ENCODE results near the gene NSDHL.

NSDHL gene

GRCh38 chrX:152844256-152844655, 13.4 kb downstream of the NSDHL start:
- no peak for DNase-seq (ENCODE audit: low spot score)

GRCh38 chrX:152845618-152846240, 14.9 kb downstream of the NSDHL start:
- no peak for DNase-seq (ENCODE audit: low spot score)

- DNase-seq (ENCODE audit: low spot score), result no peak
Measured at GRCh38 chrX:152847281-152847680, 16.4 kb downstream of the NSDHL start.

- DNase-seq (ENCODE audit: low spot score), result no peak
Measured at GRCh38 chrX:152850465-152850864, 19.6 kb downstream of the NSDHL start.

- no peak for DNase-seq (ENCODE audit: low spot score)
Measured at GRCh38 chrX:152853986-152854385, 23.1 kb downstream of the NSDHL start.

- no peak for DNase-seq (ENCODE audit: low spot score)
Measured at GRCh38 chrX:152861116-152861515, 30.3 kb downstream of the NSDHL start.

GRCh38 chrX:152861826-152862225, 31.0 kb downstream of the NSDHL start:
- no peak for DNase-seq (ENCODE audit: low spot score)

DNA sequence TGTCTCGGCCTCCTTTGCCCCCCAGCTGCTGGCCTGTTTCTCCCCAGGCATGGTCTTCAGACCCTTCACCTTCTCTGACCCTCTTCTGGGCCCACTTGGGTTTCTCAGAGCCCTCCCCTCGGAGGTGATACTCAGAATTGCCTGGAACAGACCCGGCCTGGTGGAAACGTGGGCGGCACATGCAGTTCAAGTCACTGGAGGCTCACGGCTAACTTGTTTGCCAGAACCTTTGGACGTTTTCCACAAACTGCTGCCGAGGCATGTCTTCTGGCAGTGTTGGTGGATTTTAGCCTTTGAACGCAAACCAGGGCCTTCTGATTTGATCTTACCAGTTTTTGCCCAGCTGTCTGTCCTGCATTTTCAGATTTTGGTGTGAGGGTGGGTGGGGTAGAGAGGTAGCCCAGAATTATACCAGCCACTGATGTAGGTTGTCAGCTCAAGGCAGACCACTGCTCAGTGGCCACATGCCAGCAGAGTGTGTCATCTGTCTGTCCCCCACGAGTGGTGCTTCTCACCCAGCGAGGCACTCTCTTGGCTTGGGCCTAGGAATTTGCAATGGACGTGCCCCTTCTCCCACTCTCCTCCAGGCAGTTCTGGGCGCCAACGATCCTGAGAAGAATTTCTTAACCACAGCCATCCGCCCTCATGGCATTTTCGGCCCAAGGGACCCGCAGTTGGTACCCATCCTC, 34.5 kb downstream of the NSDHL start:
- DNase-seq (ENCODE audit: low spot score), result no peak

DNA sequence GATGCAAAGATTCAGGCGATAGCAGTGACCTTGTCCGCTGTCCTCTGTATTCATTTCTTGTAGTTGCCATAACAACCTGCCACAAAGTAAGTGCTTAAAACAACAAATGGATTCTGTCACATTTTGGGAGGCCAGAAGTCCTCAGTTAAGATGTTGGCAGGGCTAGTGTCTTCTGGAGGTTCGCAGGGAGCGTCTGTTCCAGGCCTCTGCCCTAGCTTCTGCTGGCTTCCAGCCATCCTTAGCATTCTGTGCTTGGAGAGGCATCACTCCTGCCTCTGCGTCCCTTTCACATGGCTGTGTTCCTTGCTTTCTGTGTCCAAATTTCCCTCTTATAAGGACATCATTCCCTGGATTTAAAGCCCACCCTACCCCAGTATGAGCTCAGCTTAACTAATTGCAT, 35.5 kb downstream of the NSDHL start:
- no peak for DNase-seq (ENCODE audit: low spot score)

GRCh38 chrX:152869972-152870371, 39.1 kb downstream of the NSDHL start:
- DNase-seq (ENCODE audit: low spot score), result no peak

GRCh38 chrX:152871260-152871659, 40.4 kb downstream of the NSDHL start:
- DNase-seq (ENCODE audit: low spot score), result no peak

GRCh38 chrX:152872522-152872921, 41.7 kb downstream of the NSDHL start:
- no peak for DNase-seq (ENCODE audit: low spot score)

DNA sequence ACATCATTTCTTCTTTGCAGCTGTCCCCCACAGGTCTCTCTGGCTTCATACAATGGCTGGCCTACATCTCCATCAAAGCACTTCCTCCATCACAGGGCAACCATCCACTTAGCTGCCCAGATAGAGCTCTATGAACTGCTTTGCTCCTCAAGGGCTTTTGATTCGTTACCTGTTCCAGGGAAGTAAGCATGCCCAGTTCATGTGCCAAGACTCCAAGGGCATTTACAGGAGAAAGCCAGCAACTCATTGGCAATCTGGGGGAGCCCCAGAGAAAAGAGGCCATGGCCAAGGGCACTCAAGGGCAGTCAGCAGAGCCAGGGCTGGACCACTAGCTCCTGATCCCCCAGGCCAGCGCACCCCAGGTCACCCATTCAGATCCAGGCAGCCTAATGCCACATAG, 42.5 kb downstream of the NSDHL start:
- DNase-seq (ENCODE audit: low spot score), result no peak

DNA sequence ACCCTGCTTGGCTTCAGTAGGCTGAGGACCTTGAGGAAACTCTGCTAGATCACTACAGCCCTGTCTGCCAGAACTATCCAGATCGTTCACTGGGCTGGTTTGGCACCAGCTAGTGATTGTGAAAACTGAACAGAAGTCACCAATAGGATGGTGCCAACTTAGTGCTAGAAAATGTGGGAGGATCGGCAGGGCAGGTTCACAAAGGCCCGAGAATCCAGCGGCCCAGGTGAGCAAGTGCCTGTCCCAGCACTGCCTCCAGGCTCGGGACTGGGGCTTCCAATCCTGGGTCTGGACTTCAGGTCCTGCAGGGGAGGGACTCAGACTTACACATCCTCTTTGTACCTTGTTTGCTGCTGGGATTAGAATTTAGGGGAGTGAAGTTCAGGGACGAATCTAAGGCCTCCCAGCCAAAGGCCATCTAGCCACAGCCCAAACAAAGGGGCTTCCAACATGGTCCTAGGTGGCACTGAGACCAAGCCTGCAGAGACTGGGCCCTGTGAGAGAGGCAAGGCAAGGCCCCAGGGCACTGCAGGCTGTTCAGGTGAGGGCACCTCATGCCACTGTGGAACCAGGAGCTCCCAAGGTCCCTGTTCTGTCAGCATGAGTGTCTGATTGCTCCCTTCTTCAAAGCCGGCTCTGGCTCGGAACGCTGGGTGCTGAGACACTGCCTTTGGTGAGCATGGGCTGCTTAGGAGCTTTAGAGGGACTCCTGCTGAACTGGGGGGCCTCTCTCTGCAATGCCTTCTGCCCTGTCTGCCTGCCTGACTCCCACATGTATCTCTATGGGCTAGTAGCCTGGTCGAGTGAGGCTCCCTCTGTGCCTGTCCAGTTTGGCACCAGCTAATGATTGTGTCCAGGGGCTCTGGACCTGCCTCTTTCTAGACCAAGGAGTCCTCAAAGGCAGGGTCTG, 46.3 kb downstream of the NSDHL start:
- DNase-seq (ENCODE audit: low spot score), result no peak

GRCh38 chrX:152878976-152879755, 48.3 kb downstream of the NSDHL start:
- no peak for DNase-seq (ENCODE audit: low spot score)

GRCh38 chrX:152881289-152881688, 50.4 kb downstream of the NSDHL start:
- no peak for DNase-seq (ENCODE audit: low spot score)

GRCh38 chrX:152884171-152884570, 53.3 kb downstream of the NSDHL start:
- DNase-seq (ENCODE audit: low spot score), result no peak

- no peak for DNase-seq (ENCODE audit: low spot score)
Measured at GRCh38 chrX:152886716-152887115, 55.9 kb downstream of the NSDHL start.

GRCh38 chrX:152892499-152892898, 61.6 kb downstream of the NSDHL start:
- no peak for DNase-seq (ENCODE audit: low spot score)

DNA sequence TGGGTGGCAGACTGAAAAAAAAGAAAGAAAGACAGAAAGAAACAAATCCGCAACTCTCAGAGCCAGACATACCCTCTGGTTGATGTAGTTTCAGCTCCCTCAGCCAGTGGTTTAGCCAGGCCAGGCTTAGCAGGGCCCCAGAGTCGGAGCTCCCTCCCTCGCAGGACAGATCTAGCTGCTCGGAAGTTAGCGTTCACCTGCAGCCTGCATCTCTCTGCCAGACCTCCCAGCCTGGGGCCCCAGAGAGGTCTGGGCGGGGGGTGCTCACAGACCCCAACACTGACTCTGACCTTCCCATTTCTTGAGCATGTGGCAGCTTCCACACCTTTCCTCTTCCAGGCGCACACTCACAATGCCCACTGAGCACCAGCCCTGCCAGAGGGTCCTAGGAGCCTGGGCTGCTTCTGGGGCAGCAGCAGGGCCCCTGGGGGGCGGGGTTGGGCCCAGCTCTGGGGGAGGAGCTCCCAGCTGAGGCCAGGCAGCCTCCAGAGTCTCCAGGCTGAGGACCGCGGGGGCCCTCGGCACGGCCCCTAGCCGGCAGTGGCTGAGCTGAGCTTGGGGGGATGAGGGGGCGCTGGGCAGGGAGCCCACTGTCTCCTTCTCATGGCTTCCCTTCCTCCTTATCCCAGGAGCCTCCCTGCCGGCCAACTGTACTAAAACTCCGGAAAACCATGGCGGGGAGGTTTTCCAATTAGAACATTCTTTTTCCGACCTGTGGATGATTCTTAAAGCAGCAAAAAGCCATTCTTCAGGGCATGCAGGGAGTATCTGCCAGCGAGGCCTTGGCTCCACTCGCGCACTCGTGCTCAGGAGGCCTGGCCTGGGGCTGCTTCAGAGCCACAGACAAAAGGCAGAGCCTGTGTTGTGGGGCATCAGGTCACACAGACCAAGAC, 62.4 kb downstream of the NSDHL start:
- no peak for DNase-seq (ENCODE audit: low spot score)

- no peak for DNase-seq (ENCODE audit: low spot score)
Measured at GRCh38 chrX:152893980-152894610, 63.2 kb downstream of the NSDHL start.
